AG09309 (cell line): ENCODE measurements around the gene CA10.

Experiments used
- DNase-seq: peaks from one replicate; pipeline ENCODE4 v3.0.0-alpha.2; 2010; ENCODE audit warnings: low read depth
- H3K4me3 ChIP-seq: 2 replicates; pipeline ENCODE4 v1.5.1; 2011; ENCODE audit warnings: mild to moderate bottlenecking, low read depth, low read length, moderate library complexity; ENCODE audit not compliant: control insufficient read depth
- CTCF ChIP-seq: IDR thresholded peaks from 2 replicates; pipeline ENCODE4 v1.5.1; 2011; ENCODE audit warnings: mild to moderate bottlenecking, low read depth, low read length, inconsistent platforms; ENCODE audit not compliant: insufficient read depth, control insufficient read depth; ENCODE audit errors: missing control alignments

Gene CA10

GRCh38 chr17:51651513-51652298 is 506.8 kb downstream of the CA10 start:
- no peak for TF ChIP-seq CTCF
- no peak overlapping the region for H3K4me3 ChIP-seq
- no peak for DNase-seq

- TF ChIP-seq CTCF = no peak
- H3K4me3 ChIP-seq = no peak overlapping the region
- DNase-seq = no peak
Measured at GRCh38 chr17:51650772-51651171, 507.7 kb downstream of the CA10 start.

- no peak for TF ChIP-seq CTCF
- H3K4me3 ChIP-seq = no peak overlapping the region
- DNase-seq = no peak
Measured at GRCh38 chr17:51650202-51650601, 508.3 kb downstream of the CA10 start.

DNA sequence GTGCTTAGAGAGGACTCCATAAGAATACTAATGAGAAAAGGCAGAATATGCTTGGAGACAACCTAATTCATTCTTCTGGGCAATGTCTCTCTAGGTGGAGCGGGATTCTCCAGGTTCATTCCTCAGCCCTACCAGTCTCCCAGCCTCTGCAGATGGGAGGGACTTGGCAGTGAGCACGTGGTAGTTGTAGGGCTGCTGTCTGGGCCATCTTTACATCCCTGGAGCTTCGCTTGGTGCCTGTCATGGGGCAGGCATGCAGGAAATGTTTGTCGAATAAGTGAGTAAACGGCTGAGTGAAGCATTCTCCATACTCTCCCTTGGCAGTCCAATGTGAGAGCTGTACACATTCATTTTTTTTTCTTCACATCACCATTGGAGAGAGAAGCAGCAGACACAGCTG is 510.7 kb downstream of the CA10 start:
- TF ChIP-seq CTCF = no peak
- no peak for DNase-seq

GRCh38 chr17:51647067-51647466 is 511.4 kb downstream of the CA10 start:
- no peak overlapping the region for H3K4me3 ChIP-seq
- TF ChIP-seq CTCF = no peak
- no peak for DNase-seq

More for the DNA sequence above, 510.7 kb downstream of the CA10 start:
- no peak overlapping the region for H3K4me3 ChIP-seq

GRCh38 chr17:51646539-51646938 is 512.0 kb downstream of the CA10 start:
- DNase-seq = no peak
- no peak overlapping the region for H3K4me3 ChIP-seq
- no peak for TF ChIP-seq CTCF

DNA sequence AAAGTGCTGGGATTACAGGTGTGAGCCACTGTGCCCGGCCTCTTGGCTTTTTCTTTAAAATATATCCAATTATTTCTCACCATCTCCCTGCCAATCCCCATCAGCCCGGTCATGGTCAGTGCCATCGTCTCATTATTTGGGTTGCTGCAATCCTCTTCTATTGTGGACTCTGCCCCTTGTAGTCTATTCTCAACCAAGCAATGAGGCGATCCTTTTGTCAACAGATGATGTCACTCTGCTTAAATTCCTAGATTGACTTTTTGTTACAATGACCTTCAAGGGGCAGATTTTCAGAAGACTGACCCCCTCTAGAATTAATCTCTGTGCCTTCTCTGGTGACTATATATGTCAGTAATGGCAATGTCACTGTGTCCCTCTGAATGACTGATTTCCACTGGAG is 513.5 kb downstream of the CA10 start:
- no peak for TF ChIP-seq CTCF
- no peak for DNase-seq
- H3K4me3 ChIP-seq = no peak overlapping the region
